ENCODE measurements around the gene CSNK1G3. TPM values are rescaled to one million over a fixed set of nuclear protein-coding genes. Genes with fewer than 3 reads are reported as not detected.

Gene CSNK1G3
- total RNA-seq, 4 donors from 2014 or later, result 31.8 to 84.0 (median 55.9) TPM

DNA sequence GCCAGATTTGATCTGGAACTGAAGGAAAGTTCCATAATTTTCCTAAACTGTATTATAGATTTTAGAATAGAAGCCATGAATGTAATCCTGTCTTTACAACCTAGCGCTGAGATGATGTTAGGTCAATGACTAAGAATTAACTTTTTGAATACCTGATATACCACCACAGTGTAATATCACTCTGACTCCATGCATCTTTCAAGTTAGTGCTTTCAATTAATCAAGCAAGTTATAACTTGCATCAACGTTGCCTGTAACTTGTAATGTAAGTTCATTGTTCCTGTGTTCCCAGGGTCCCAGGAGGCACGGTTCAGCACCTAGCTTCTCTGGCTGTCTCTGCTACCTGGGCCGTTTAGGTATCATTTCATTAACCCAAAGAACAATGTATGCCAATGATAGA is 139.3 kb downstream of the CSNK1G3 start:
- DNase-seq, result no peak
- in situ Hi-C loops (cut with MboI; ENCODE audit: low pct_ligation_motif_present in 1 of 4, low pct_unique_long_range_greater_than_20kb in 1 of 4, low sequenced_read_pairs in 3 of 4) (no loop called here), intact Hi-C loops (cut with DNase I; ENCODE audit: low total_unique reads) (no loop called here)
- Histone ChIP-seq H3K27me3 (no peaks in the 10 kb centered on the region), H3K9me3 (no peaks in the 10 kb centered on the region), H3K36me3 (no peaks in the 10 kb centered on the region), H3K4me3 (no peak overlapping the region), H3K4me1 (no peaks in the 10 kb centered on the region), H3K27ac (no peak overlapping the region)
- WGBS, 2 donors (ENCODE audit: low coverage in 1 of 2), result 81 to 82% methylated on average over 4 of the region's 4 CpGs
- TF ChIP-seq EP300 (IDR thresholded peaks at IDR 0.05; ENCODE audit: low read depth), result no peak
- no peak for TF ChIP-seq POLR2AphosphoS5 (IDR thresholded peaks at IDR 0.05)
- no peak for TF ChIP-seq POLR2A (IDR thresholded peaks at IDR 0.05)
- TF ChIP-seq, protein P1, sequence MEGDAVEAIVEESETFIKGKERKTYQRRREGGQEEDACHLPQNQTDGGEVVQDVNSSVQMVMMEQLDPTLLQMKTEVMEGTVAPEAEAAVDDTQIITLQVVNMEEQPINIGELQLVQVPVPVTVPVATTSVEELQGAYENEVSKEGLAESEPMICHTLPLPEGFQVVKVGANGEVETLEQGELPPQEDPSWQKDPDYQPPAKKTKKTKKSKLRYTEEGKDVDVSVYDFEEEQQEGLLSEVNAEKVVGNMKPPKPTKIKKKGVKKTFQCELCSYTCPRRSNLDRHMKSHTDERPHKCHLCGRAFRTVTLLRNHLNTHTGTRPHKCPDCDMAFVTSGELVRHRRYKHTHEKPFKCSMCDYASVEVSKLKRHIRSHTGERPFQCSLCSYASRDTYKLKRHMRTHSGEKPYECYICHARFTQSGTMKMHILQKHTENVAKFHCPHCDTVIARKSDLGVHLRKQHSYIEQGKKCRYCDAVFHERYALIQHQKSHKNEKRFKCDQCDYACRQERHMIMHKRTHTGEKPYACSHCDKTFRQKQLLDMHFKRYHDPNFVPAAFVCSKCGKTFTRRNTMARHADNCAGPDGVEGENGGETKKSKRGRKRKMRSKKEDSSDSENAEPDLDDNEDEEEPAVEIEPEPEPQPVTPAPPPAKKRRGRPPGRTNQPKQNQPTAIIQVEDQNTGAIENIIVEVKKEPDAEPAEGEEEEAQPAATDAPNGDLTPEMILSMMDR (IDR thresholded peaks at IDR 0.05), result no peak

DNA sequence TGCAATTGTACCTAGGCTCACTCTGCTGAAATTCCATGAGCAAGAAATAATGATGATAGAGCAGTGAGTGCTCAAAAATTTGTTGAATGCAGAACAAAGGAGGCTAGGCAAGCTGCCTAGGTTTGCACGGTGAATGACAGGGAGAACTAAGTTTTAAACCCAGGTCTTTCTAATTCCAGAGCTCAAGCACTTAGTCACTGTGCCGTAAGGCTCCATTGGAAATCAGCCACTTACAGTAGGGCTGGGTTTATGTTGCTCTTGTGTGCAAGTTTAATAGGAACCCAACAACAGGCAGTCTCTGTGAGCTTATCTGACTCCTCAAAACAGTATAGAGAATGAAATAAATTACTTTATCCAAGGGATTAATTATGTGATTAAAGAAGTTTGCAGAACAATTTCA is 147.0 kb downstream of the CSNK1G3 start:
- 85% methylated on average over 2 of the region's 2 CpGs; no CpG with 5 or more reads in 1 of the 2 donors for WGBS, 2 donors (ENCODE audit: low coverage in 1 of 2)

DNA sequence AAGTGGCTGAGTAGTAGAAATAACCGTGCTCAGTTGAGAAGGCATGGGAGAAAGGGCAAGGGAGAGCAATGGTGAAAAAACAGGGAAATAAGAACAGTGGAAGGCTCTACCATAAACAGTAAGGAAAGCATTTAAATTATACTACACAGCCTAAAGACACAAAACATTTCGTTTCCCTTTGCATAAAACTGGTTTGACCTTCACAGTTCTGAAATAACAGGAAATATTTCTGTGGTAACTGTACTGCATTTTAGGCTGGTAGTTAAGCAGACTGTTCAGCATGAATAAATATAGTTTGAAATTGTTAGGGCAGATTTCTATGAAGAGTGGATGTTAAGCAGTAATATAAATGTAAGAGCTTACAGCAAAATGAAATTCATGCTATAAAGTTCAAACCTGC is 147.5 kb downstream of the CSNK1G3 start:
- Histone ChIP-seq H3K4me1 (no peaks in the 10 kb centered on the region), H3K9me3 (peaks cover 2 to 5% of the 10 kb centered on the region in 2 donors), H3K27ac (no peak overlapping the region), H3K27me3 (no peaks in the 10 kb centered on the region), H3K4me3 (no peak overlapping the region), H3K36me3 (no peaks in the 10 kb centered on the region)
- TF ChIP-seq EP300 (IDR thresholded peaks at IDR 0.05; ENCODE audit: low read depth) (no peak), POLR2AphosphoS5 (IDR thresholded peaks at IDR 0.05) (no peak), POLR2A (IDR thresholded peaks at IDR 0.05) (no peak)
- TF ChIP-seq, protein P1 (IDR thresholded peaks at IDR 0.05), result no peak
- intact Hi-C loops (cut with DNase I; ENCODE audit: low total_unique reads), result no loop called here
- in situ Hi-C loops (cut with MboI; ENCODE audit: low pct_ligation_motif_present in 1 of 4, low pct_unique_long_range_greater_than_20kb in 1 of 4, low sequenced_read_pairs in 3 of 4), result no loop called here
- 44 to 58% methylated on average over 2 of the region's 2 CpGs for WGBS, 2 donors (ENCODE audit: low coverage in 1 of 2)
- no peak for DNase-seq

More for the DNA sequence above, 147.0 kb downstream of the CSNK1G3 start:
- H3K27ac ChIP-seq, result no peak overlapping the region
- H3K9me3 ChIP-seq, result no peaks in the 10 kb centered on the region
- no peaks in the 10 kb centered on the region for H3K27me3 ChIP-seq
- no peaks in the 10 kb centered on the region for H3K36me3 ChIP-seq
- H3K4me3 ChIP-seq, result no peak overlapping the region
- DNase-seq, result no peak
- in situ Hi-C loops (cut with MboI; ENCODE audit: low pct_ligation_motif_present in 1 of 4, low pct_unique_long_range_greater_than_20kb in 1 of 4, low sequenced_read_pairs in 3 of 4), result no loop called here
- intact Hi-C loops (cut with DNase I; ENCODE audit: low total_unique reads), result no loop called here
- no peaks in the 10 kb centered on the region for H3K4me1 ChIP-seq
- no peak for TF ChIP-seq POLR2A (IDR thresholded peaks at IDR 0.05)
- no peak for TF ChIP-seq EP300 (IDR thresholded peaks at IDR 0.05; ENCODE audit: low read depth)
- TF ChIP-seq, protein P1 (IDR thresholded peaks at IDR 0.05), result no peak
- TF ChIP-seq POLR2AphosphoS5 (IDR thresholded peaks at IDR 0.05), result no peak

DNA sequence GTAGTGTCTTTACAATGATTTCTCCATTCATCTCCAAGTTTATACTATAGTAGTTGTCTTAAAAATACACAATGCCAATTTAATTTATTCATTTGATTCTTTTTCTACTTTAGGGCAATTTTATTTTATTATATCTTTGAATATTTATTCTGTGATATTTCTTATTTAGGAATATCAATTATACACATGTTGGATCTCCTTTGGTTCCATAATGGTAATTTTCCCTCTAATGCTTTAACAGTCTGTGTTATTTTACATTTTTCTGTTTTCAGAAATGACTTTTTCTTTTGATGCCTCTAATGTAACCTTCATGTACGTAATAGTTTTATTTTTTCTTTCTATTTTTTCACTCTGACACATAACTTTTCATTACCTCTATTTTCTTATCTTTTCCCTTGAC is 153.0 kb downstream of the CSNK1G3 start:
- Histone ChIP-seq H3K27ac (no peak overlapping the region), H3K27me3 (no peaks in the 10 kb centered on the region), H3K4me1 (no peaks in the 10 kb centered on the region), H3K36me3 (no peaks in the 10 kb centered on the region), H3K9me3 (peaks cover 14 to 15% of the 10 kb centered on the region in 2 donors), H3K4me3 (no peak overlapping the region)
- no peak for DNase-seq
- in situ Hi-C loops (cut with MboI; ENCODE audit: low pct_ligation_motif_present in 1 of 4, low pct_unique_long_range_greater_than_20kb in 1 of 4, low sequenced_read_pairs in 3 of 4), result no loop called here
- WGBS, 2 donors (ENCODE audit: low coverage in 1 of 2), result 80 to 83% methylated on average over 1 of the region's 1 CpG
- TF ChIP-seq EP300 (IDR thresholded peaks at IDR 0.05; ENCODE audit: low read depth) (no peak), POLR2A (IDR thresholded peaks at IDR 0.05) (no peak), POLR2AphosphoS5 (IDR thresholded peaks at IDR 0.05) (no peak)
- TF ChIP-seq, protein P1 (IDR thresholded peaks at IDR 0.05), result no peak
- intact Hi-C loops (cut with DNase I; ENCODE audit: low total_unique reads), result no loop called here
